LoVo (cell line): ENCODE results near the gene PCDHA7.
"Not testable (repeated sequence)": the region's sequence is repeated elsewhere in the genome, so short reads cannot be mapped to it uniquely, and the experiment has no call there.

Source experiments
- DNase-seq: peaks from one replicate; pipeline ENCODE4 v3.0.0-alpha.2; 2016; ENCODE audit warnings: low spot score

The PCDHA7 gene

DNA sequence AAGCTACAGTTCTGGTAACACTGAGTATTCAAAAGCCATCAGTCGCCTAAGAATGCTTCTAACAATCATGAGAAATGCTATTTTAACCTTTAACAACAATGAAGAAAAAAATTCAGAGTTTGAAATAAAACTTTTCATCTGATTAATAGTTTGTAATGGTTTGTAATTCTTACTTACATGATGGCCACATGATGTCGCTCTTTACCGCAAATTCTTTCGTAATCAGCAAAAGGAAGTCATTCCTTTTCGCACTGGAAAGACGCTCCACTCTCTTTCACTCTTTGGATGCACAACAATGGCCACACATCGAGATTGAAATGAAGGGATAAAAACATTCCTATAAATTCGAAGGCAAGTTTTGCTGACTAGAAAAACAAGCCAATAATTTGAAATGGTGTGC is at the start of gene PCDHA7:
Gene PCDHA7 (plus strand): TSS at position 277 of the 400 bp plus-strand sequence. CDS start 115 bp downstream, at position 392.
- no peak for DNase-seq

GRCh38 chr5:140785905-140786686 is 48.0 kb upstream of the PCDHA7 start, which contains the start of gene PCDHA1:
Gene PCDHA1 (plus strand): TSS chr5:140786140.
- DNase-seq: no peak

- not testable (repeated sequence) for DNase-seq
These were observed 46.6 kb upstream of the PCDHA7 start for GRCh38 chr5:140787422-140787821.

DNA sequence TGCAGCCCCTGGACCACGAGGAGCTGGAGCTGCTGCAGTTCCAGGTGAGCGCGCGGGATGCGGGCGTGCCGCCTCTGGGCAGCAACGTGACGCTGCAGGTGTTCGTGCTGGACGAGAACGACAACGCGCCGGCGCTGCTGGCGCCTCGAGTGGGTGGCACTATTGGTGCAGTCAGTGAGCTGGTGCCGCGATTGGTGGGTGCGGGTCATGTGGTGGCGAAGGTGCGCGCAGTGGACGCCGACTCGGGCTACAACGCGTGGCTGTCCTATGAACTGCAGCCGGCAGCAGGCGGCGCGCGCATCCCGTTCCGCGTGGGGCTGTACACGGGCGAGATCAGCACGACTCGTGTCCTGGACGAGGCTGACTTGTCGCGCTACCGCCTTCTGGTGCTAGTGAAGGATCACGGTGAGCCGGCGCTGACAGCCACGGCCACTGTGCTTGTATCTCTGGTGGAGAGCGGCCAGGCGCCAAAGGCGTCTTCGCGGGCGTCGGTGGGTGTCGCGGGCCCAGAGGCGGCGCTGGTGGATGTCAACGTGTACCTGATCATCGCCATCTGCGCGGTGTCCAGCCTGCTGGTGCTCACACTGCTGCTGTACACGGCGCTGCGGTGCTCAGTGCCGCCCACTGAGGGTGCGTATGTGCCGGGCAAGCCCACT is 46.1 kb upstream of the PCDHA7 start:
- not testable (repeated sequence) for DNase-seq

DNA sequence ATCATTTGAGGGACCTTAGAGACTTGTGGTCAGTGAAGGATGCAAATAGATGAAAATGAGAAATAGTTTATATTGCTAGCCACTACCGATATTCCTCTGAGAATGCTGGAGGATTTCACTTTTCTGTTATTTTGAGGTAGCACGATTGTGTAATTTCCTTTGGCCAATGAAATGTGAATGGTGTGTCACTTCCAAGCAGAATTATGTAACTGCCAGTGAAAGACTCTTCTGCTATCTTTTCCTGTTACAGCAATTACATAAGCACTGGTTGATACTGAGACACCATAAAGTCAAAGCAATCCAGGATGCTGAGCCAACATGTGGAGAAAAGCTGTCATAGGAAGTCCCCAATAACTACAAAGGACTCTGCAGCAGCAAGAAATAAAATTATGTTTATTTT is 43.0 kb upstream of the PCDHA7 start:
- no peak for DNase-seq

- no peak for DNase-seq
These were observed 39.3 kb upstream of the PCDHA7 start, which contains the start of gene PCDHA2 for GRCh38 chr5:140794595-140795258. Gene PCDHA2 (plus strand): TSS chr5:140794852.

GRCh38 chr5:140795259-140795641 is 38.8 kb upstream of the PCDHA7 start:
- DNase-seq: no peak

DNA sequence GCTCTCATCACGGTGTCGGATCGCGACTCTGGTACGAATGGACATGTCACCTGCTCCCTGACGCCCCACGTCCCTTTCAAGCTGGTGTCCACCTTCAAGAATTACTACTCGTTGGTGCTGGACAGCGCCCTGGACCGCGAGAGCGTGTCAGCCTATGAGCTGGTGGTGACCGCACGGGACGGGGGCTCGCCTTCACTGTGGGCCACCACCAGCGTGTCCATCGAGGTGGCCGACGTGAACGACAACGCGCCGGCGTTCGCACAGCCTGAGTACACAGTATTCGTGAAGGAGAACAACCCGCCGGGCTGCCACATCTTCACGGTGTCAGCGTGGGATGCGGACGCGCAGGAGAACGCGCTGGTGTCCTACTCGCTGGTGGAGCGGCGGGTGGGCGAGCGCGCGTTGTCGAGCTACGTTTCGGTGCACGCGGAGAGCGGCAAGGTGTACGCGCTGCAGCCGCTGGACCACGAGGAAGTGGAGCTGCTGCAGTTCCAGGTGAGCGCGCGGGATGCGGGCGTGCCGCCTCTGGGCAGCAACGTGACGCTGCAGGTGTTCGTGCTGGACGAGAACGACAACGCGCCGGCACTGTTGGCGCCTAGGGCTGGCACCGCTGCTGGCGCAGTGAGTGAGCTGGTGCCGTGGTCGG is 37.9 kb upstream of the PCDHA7 start:
- DNase-seq: not testable (repeated sequence)

DNA sequence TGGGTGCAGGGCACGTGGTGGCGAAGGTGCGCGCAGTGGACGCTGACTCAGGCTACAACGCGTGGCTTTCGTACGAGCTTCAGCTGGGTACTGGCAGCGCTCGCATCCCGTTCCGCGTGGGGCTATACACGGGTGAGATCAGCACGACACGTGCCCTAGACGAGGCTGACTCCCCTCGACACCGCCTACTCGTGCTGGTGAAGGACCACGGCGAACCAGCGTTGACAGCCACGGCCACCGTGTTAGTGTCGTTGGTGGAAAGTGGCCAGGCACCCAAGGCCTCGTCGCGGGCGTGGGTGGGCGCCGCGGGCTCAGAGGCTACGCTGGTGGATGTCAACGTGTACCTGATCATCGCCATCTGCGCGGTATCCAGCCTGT is 37.4 kb upstream of the PCDHA7 start:
- DNase-seq: no peak

- DNase-seq: no peak
These were observed 33.1 kb upstream of the PCDHA7 start, which contains the start of gene PCDHA3 for GRCh38 chr5:140800816-140801493. Gene PCDHA3 (plus strand): TSS chr5:140801057.

GRCh38 chr5:140801494-140801841 is 32.6 kb upstream of the PCDHA7 start:
- no peak for DNase-seq

DNA sequence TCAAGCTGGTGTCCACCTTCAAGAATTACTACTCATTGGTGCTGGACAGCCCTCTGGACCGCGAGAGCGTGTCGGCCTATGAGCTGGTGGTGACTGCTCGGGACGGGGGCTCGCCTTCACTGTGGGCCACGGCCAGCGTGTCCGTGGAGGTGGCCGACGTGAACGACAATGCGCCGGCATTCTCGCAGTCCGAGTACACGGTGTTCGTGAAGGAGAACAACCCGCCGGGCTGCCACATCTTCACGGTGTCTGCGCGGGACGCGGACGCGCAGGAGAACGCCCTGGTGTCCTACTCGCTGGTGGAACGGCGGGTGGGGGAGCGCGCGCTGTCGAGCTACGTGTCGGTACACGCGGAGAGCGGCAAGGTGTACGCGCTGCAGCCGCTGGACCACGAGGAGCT is 31.7 kb upstream of the PCDHA7 start:
- not testable (repeated sequence) for DNase-seq

GRCh38 chr5:140802781-140803271 is 31.2 kb upstream of the PCDHA7 start:
- DNase-seq: no peak

DNA sequence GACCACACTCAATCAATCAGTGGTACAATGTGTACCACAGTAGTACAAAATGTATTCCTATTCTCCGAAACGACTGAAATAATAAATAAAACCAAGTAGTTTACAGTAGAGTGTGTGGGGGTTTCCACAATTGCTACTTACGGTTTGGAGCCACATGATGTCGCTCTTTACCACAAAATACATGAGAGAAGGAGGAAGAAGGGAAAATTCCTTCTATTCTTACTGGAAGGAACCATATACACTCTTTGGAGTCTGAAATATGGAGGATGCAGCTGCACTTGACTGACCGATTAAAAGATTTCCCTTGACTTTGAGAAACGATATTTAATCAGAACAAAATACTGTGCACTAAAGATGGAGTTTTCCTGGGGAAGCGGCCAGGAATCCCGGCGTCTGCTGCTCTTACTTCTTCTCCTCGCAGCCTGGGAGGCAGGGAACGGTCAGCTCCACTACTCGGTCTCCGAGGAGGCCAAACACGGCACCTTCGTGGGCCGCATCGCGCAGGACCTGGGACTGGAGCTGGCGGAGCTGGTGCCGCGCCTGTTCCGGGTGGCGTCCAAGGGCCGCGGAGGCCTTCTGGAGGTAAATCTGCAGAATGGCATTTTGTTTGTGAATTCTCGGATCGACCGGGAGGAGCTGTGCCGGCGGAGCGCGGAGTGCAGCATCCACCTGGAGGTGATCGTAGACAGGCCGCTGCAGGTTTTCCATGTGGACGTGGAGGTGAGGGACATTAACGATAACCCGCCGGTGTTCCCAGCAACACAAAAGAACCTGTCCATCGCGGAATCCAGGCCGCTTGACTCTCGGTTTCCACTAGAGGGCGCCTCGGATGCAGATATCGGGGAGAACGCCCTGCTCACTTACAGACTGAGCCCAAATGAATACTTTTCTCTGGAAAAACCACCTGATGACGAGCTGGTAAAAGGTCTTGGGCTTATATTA is 27.0 kb upstream of the PCDHA7 start, which contains the start of gene PCDHA4:
Gene PCDHA4 (plus strand): TSS at position 235 of the 942 bp plus-strand sequence.
- no peak for DNase-seq

DNA sequence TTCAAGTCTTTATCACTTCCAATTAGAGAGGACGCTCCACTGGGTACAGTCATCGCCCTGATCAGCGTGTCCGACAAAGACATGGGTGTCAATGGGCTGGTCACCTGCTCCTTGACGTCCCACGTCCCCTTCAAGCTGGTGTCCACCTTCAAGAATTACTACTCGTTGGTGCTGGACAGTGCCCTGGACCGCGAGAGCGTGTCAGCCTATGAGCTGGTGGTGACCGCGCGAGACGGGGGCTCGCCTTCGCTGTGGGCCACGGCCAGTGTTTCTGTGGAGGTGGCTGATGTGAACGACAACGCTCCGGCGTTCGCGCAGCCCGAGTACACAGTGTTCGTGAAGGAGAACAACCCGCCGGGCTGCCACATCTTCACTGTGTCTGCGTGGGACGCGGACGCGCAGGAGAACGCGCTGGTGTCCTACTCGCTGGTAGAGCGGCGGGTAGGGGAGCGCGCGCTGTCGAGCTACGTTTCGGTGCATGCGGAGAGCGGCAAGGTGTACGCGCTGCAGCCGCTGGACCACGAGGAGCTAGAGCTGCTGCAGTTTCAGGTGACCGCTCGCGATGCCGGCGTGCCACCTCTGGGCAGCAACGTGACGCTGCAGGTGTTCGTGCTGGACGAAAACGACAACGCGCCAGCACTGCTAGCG is 25.7 kb upstream of the PCDHA7 start:
- not testable (repeated sequence) for DNase-seq

DNA sequence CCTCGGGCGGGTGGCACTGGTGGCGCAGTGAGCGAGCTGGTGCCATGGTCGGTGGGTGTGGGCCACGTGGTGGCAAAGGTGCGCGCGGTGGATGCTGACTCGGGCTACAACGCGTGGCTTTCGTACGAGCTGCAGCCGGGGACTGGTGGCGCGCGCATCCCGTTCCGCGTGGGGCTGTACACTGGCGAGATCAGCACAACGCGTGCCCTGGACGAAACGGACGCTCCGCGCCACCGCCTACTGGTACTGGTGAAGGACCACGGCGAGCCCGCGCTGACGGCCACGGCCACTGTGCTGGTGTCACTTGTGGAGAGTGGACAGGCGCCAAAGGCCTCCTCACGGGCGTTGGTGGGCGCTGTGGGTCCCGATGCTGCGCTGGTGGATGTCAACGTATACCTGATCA is 25.2 kb upstream of the PCDHA7 start:
- no peak for DNase-seq

- no peak for DNase-seq
These were observed 12.4 kb upstream of the PCDHA7 start, which contains the start of gene PCDHA5 for GRCh38 chr5:140821375-140822280. Gene PCDHA5 (plus strand): TSS chr5:140821613.

- no peak for DNase-seq
These were observed 11.8 kb upstream of the PCDHA7 start for GRCh38 chr5:140822281-140822629.

DNA sequence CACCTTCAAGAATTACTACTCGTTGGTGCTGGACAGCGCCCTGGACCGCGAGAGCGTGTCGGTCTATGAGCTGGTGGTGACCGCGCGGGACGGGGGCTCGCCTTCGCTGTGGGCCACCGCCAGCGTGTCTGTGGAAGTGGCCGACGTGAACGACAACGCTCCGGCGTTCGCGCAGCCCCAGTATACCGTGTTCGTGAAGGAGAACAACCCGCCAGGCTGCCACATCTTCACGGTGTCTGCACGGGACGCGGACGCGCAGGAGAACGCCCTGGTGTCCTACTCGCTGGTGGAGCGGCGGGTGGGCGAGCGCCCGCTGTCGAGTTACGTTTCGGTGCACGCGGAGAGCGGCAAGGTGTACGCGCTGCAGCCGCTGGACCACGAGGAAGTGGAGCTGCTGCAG is 11.1 kb upstream of the PCDHA7 start:
- DNase-seq: not testable (repeated sequence)
